HEK293T (cell line): ENCODE results near the gene STK38.
"Not testable (repeated sequence)": the region's sequence is repeated elsewhere in the genome, so short reads cannot be mapped to it uniquely, and the experiment has no call there.

Experiments
- CTCF ChIA-PET: fragments of 350-600 bp; formaldehyde crosslinking; extraction: SDS; loops from one replicate; lab custom pipeline; 2021; ENCODE audit warnings: antibody characterized with exemption, inconsistent platforms; lab: Yijun Ruan, JAX
- POLR2A ChIA-PET: fragments of 350-600 bp; formaldehyde crosslinking; extraction: SDS; loops from one replicate; lab custom pipeline; 2020; ENCODE audit warnings: antibody characterized with exemption, inconsistent platforms; lab: Yijun Ruan, JAX
- DNase-seq: peaks from one replicate; pipeline ENCODE4 v3.0.0; 2012; ENCODE audit warnings: mixed read lengths; ENCODE audit errors: extremely low spot score
- ARNT ChIP-seq: fragments of 450-650 bp; IDR thresholded peaks from 2 replicates; pipeline ENCODE4 v1.6.1; 2017; ENCODE audit warnings: mild to moderate bottlenecking
- BHLHE40 ChIP-seq: fragments of 450-650 bp; IDR thresholded peaks from 2 replicates; pipeline ENCODE4 v1.6.1; 2016; ENCODE audit warnings: mild to moderate bottlenecking, moderate library complexity, borderline replicate concordance
- CTBP1 ChIP-seq: fragments of 450-650 bp; IDR thresholded peaks from 2 replicates; pipeline ENCODE4 v1.6.1; 2016; ENCODE audit warnings: borderline replicate concordance
- ELF4 ChIP-seq: fragments of 450-650 bp; IDR thresholded peaks from 2 replicates; pipeline ENCODE4 v1.6.1; 2017; ENCODE audit warnings: antibody characterized with exemption
- FOXA1 ChIP-seq: fragments of 450-650 bp; IDR thresholded peaks from 2 replicates; pipeline ENCODE4 v1.6.1; 2016; ENCODE audit warnings: mild to moderate bottlenecking
- FOXK2 ChIP-seq: fragments of 450-650 bp; IDR thresholded peaks from 2 replicates; pipeline ENCODE4 v1.6.1; 2016; ENCODE audit warnings: mild to moderate bottlenecking
- FOXM1 ChIP-seq: fragments of 450-650 bp; IDR thresholded peaks from 2 replicates; pipeline ENCODE4 v1.6.1; 2017; ENCODE audit warnings: mild to moderate bottlenecking, borderline replicate concordance
- HDGF ChIP-seq: fragments of 450-650 bp; IDR thresholded peaks from 2 replicates; pipeline ENCODE4 v1.6.1; 2017; ENCODE audit warnings: antibody characterized with exemption, borderline replicate concordance
- L3MBTL2 ChIP-seq: fragments of 450-650 bp; conservative IDR thresholded peaks from 2 replicates; pipeline ENCODE4 v1.6.1; 2016; ENCODE audit warnings: mild to moderate bottlenecking
- LEF1 ChIP-seq: fragments of 450-650 bp; IDR thresholded peaks from 2 replicates; pipeline ENCODE4 v1.6.1; 2017; ENCODE audit warnings: mild to moderate bottlenecking, borderline replicate concordance
- NFRKB ChIP-seq: fragments of 450-650 bp; IDR thresholded peaks from 2 replicates; pipeline ENCODE4 v1.6.1; 2016; ENCODE audit warnings: mild to moderate bottlenecking, moderate library complexity
- SP1 ChIP-seq: fragments of 450-650 bp; IDR thresholded peaks from 2 replicates; pipeline ENCODE4 v1.6.1; 2017
- SUZ12 ChIP-seq: fragments of 450-650 bp; IDR thresholded peaks from 2 replicates; pipeline ENCODE4 v1.6.1; 2016; ENCODE audit warnings: mild to moderate bottlenecking
- TARDBP ChIP-seq: fragments of 450-650 bp; IDR thresholded peaks from 2 replicates; pipeline ENCODE4 v1.6.1; 2016
- ZNF384 ChIP-seq: fragments of 450-650 bp; IDR thresholded peaks from 2 replicates; pipeline ENCODE4 v1.6.1; 2016
- TF ChIP-seq, protein P1 (sequence below): fragments of 450-650 bp; IDR thresholded peaks from 2 replicates; pipeline ENCODE4 v1.6.1; 2016

Gene STK38

DNA sequence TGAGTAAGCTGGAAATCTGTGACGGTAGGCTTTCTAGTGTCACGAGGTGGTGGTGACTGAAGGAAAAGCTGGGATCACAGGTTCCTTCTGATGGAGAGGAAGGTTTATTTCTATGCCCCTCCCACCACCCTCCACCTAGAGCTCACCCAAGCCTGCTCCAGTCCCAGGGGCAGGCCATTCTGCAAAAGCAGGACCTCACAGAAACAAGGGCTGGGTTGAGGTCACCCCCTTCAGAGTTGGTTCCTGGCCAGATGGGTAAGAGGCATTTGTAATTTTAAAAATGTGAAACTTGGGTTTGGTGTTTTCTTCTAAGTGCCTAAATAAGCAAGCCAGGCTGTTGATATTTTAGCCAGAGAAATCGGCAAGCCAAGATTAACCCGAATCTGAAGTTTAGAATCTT is 57.9 kb downstream of the STK38 start:
- ChIA-PET POLR2A (no interaction called here), CTCF (no interaction called here)
- DNase-seq: no peak
- no peak for TF ChIP-seq ELF4
- TF ChIP-seq SP1: no peak
- TF ChIP-seq, protein P1, sequence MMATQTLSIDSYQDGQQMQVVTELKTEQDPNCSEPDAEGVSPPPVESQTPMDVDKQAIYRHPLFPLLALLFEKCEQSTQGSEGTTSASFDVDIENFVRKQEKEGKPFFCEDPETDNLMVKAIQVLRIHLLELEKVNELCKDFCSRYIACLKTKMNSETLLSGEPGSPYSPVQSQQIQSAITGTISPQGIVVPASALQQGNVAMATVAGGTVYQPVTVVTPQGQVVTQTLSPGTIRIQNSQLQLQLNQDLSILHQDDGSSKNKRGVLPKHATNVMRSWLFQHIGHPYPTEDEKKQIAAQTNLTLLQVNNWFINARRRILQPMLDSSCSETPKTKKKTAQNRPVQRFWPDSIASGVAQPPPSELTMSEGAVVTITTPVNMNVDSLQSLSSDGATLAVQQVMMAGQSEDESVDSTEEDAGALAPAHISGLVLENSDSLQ: no peak
- TF ChIP-seq L3MBTL2: no peak
- TF ChIP-seq FOXA1: no peak
- no peak for TF ChIP-seq FOXM1
- no peak for TF ChIP-seq SUZ12
- TF ChIP-seq FOXK2: no peak
- TF ChIP-seq CTBP1: no peak
- no peak for TF ChIP-seq HDGF
- no peak for TF ChIP-seq BHLHE40
- no peak for TF ChIP-seq ZNF384
- TF ChIP-seq TARDBP: no peak
- no peak for TF ChIP-seq ARNT
- no peak for TF ChIP-seq LEF1

DNA sequence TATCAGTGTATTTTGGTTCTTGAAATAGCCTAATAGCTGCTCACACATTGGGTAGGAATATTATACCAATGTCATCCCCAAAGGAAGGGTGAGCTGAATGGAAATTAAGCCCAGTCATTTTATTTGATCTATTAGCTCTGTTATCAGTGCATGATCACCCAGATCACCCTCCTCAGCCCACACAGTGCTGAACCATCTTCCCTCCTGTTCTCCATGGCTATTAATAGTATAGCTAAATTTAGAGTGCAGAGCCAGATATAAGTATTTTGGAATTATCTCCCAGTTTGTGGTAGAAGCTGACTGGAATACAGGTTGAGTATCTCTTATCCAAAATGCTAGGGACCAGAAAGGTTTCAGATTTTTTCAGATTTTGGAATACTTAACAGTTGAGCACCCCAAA is 59.1 kb downstream of the STK38 start:
- CTCF ChIA-PET: interaction anchor here (1.0 kb wide), 1 partner anchor 44 kb away, joined by 3 read pairs; no protein-coding TSS in a partner anchor
- TF ChIP-seq CTBP1: no peak
- TF ChIP-seq ARNT: no peak
- TF ChIP-seq FOXK2: no peak
- TF ChIP-seq NFRKB: no peak
- no peak for TF ChIP-seq ELF4
- no peak for TF ChIP-seq FOXA1
- TF ChIP-seq SUZ12: no peak
- TF ChIP-seq, protein P1: no peak
- TF ChIP-seq FOXM1: no peak
- TF ChIP-seq TARDBP: no peak
- TF ChIP-seq L3MBTL2: no peak
- no peak for TF ChIP-seq ZNF384
- no peak for TF ChIP-seq LEF1
- no peak for TF ChIP-seq BHLHE40
- TF ChIP-seq SP1: no peak
- TF ChIP-seq HDGF: no peak
- POLR2A ChIA-PET: no interaction called here
- no peak for DNase-seq

DNA sequence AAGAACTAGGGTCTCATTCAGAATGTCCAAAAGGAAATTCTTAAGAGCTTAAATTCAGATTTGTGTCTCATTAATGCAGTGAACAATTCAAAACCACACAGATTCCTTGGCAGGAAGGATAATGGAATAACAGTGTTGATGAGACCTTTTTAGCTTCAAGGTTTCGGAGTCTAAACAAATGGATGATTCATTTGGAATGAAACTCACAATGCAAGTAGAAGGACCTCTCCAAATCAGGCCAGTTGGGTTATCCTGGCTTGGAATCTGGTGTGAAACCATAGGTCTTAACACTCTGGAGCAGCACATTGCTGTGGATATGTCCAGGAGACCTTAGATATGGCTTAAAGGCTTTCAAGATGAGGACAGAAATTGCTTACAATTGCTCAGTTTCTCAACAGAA is 59.6 kb downstream of the STK38 start:
- POLR2A ChIA-PET: no interaction called here

DNA sequence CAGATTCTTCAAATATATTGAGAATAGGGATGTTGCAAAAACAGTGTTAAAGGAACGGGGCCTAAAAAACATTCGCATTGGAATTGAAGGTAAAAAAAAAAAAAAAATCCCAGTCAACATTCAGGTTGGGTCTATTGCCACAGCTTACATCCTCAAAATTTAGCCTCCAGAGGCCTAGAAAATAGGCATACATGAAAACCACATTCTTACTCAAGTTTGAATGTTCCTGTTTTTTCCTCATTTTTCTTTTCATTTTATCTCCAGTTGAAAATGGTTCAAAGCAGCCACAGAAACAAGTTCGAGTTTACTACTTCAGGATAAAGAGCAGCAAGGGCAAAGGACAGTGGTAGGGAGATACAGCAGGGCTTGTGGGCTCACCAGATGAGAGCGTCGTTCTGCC is 62.5 kb downstream of the STK38 start:
- ChIA-PET CTCF (no interaction called here), POLR2A (no interaction called here)
- no peak for DNase-seq
- TF ChIP-seq CTBP1: no peak
- no peak for TF ChIP-seq L3MBTL2
- no peak for TF ChIP-seq NFRKB
- TF ChIP-seq HDGF: no peak
- no peak for TF ChIP-seq LEF1
- no peak for TF ChIP-seq SUZ12
- TF ChIP-seq FOXA1: no peak
- no peak for TF ChIP-seq BHLHE40
- TF ChIP-seq SP1: no peak
- no peak for TF ChIP-seq TARDBP
- TF ChIP-seq ZNF384: no peak
- no peak for TF ChIP-seq FOXK2
- TF ChIP-seq, protein P1: no peak
- TF ChIP-seq ELF4: no peak
- TF ChIP-seq ARNT: no peak
- TF ChIP-seq FOXM1: no peak

More for the DNA sequence above, 59.6 kb downstream of the STK38 start:
- TF ChIP-seq LEF1: no peak
- no peak for TF ChIP-seq BHLHE40
- TF ChIP-seq TARDBP: no peak
- TF ChIP-seq ELF4: no peak
- TF ChIP-seq L3MBTL2: no peak
- DNase-seq: no peak
- CTCF ChIA-PET: no interaction called here

DNA sequence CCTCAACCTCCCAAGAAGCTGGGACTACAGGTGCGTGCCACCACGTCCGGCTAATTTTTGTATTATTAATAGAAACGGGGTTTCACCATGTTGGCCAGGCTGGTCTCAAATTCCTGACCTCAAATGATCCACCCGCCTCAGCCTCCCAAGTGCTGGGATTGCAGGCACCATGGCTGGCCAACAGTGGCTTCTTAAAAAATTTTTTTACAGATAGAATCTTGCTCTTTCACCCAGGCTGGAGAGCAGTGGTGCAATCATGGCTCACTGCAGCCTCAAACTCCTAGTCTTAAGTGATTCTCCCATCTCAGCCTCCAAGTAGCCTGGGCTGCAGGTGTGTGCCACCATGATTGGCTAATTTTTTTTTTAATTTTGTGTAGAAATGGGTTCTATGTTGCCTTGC is 64.0 kb downstream of the STK38 start:
- DNase-seq, POLR2A ChIA-PET: not testable (repeated sequence)
- CTCF ChIA-PET: interaction anchor here (0.6 to 0.7 kb wide), 2 partner anchors 114 to 154 kb away, joined by 4 read pairs; no protein-coding TSS in a partner anchor

DNA sequence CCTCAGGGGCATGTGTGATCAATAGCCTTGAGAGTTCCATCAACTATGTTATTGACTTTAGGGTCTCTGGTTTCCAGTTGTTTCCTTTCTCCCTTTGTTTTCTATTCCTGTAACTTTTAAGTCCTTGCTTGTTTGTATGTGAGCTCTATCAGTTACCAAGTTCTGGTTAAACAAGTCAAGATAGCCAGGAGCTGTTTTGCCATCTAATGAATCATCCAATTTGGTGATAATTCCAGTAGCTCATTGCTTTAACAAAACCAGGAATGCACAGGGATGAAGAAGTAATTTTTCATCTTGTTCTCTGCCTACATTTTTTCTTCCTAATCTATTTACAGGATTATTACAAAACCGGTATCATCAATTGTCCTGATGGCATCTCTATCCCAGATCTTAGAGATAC is 68.0 kb downstream of the STK38 start:
- no peak for TF ChIP-seq SUZ12
- TF ChIP-seq SP1: no peak
- TF ChIP-seq, protein P1: no peak
- TF ChIP-seq HDGF: no peak
- no peak for TF ChIP-seq NFRKB
- TF ChIP-seq CTBP1: no peak
- no peak for TF ChIP-seq TARDBP
- TF ChIP-seq BHLHE40: no peak
- no peak for TF ChIP-seq L3MBTL2
- TF ChIP-seq ZNF384: no peak
- TF ChIP-seq ARNT: no peak
- ChIA-PET CTCF (no interaction called here), POLR2A (interaction anchor here (1.0 kb wide), 1 partner anchor 56 kb away, joined by 5 read pairs; no protein-coding TSS in a partner anchor)
- DNase-seq: no peak
